SW480 (cell line): ENCODE data around the gene TPMT.
"Not testable (repeated sequence)": the region's sequence is repeated elsewhere in the genome, so short reads cannot be mapped to it uniquely, and the experiment has no call there.

Experiments
- DNase-seq: peaks from one replicate; pipeline ENCODE4 v3.0.0-alpha.2; 2016; ENCODE audit warnings: low spot score

Gene TPMT

GRCh38 chr6:18154507-18155149 is at the start of gene TPMT:
TPMT (minus strand) TSS chr6:18155077; CDS start chr6:18149127, 5,950 bp downstream.
- DNase-seq, result no peak

GRCh38 chr6:18203786-18204185 is 48.9 kb upstream of the TPMT start:
- DNase-seq, result no peak

GRCh38 chr6:18192026-18192425 is 37.1 kb upstream of the TPMT start:
- DNase-seq, result no peak

GRCh38 chr6:18189196-18189595 is 34.3 kb upstream of the TPMT start:
- DNase-seq, result no peak

DNA sequence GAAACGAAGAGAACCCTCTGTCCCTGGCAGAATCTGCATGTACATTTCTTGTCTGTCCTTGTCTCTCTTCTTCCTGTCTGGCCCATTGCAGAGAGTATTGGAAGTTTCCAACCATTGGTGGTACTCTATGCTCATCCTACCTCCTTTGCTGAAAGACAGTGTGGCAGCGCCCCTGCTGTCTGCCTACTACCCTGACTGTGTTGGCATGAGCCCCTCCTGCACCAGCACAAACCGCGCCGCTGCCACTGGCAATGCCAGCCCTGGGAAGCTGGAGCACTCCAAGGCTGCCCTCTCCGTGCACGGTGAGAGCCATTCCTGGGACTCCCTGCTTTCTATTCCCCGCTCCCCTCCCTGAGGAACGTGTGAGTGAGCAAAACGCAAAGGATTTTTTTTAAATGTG is 32.8 kb upstream of the TPMT start:
- no peak for DNase-seq

DNA sequence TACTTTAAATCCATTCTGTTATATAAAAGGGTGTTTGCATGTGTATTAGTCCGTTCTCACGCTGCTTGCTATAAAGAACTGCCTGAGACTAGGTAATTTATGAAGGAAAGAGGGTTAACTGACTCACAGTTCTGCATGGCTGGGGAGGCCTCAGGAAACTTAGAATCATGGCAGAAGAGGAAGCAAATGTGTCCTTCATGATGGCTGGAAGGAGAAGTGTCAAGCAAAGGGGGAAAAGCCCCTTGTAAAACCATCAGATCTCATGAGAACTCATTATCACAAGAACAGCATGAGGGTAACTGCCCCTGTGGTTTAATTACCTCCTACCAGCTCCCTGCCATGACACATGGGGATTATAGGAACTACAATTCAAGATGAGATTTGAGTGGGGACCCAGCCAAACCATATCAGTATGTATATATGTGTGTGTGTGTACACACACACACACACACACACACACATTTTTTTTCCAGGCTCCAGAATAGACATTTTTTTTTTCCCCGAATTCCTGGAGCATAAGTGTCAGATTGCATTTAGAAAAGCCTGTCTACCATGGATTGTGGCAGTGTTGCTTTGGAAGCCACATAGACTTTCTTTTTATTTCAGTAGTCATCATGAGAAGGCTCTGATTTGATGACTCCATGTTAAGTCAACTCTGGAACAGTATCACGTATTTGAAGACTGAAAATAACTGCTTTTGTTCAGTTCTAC is 31.8 kb upstream of the TPMT start:
- DNase-seq, result no peak

DNA sequence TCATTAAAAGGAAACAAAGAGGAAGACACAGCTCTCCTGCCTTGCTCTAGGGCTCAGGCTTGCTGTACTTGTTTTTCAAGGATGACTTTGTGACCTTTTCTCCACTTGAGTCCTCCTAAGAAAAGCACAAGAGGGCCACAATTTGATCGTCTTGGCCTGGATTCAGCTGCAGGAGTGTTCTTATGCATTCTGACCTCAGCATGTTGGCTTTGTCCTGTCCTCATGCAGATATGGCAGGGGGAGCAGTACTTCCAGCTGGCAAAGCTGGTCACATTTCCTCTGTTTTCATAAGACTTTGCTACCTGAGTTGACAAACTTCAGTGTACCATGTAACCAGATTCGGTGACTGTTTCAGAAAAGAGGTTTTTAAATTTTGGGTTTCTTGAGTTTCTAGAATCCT is 31.2 kb upstream of the TPMT start:
- DNase-seq, result no peak

GRCh38 chr6:18185624-18186023 is 30.7 kb upstream of the TPMT start:
- DNase-seq, result no peak

DNA sequence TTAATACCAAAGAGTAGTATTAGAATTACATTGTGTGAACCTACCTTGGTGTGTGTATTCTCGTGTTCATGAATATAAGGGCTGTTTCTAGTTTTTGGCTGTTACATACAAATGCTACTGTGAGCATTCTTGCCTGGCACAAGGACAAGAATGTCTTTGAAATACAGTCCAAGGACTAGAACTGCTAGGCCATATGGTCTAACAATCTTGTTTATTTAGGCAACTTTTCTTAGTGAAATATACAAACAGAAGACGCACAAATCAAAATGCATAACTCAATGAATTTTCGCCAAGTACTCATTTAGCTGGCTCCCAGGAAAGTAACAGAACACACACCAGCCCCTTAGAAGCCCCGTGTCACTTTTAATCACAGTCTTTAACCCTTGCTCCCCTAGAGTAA is 28.9 kb upstream of the TPMT start:
- DNase-seq, result no peak

DNA sequence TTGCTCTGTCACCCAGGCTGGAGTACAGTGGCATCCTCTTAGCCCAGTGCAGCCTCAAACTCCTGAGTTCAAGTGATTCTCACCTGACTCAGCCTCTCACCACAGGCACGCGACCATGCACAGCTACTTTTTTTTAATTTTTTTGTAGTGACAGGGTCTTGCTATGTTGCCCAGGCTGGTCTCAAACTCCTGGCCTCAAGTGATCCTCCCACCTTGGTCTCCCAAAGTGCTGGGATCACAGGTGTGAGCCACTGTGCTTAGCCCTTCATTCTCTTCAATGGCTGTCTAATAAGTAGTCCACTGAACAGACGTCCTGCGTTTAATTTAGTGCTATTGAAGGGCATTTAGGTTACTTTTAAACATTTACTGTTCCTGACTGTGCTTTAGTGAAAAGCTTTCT is 27.7 kb upstream of the TPMT start:
- DNase-seq, result no peak

GRCh38 chr6:18179770-18180356 is 25.0 kb upstream of the TPMT start:
- no peak for DNase-seq

DNA sequence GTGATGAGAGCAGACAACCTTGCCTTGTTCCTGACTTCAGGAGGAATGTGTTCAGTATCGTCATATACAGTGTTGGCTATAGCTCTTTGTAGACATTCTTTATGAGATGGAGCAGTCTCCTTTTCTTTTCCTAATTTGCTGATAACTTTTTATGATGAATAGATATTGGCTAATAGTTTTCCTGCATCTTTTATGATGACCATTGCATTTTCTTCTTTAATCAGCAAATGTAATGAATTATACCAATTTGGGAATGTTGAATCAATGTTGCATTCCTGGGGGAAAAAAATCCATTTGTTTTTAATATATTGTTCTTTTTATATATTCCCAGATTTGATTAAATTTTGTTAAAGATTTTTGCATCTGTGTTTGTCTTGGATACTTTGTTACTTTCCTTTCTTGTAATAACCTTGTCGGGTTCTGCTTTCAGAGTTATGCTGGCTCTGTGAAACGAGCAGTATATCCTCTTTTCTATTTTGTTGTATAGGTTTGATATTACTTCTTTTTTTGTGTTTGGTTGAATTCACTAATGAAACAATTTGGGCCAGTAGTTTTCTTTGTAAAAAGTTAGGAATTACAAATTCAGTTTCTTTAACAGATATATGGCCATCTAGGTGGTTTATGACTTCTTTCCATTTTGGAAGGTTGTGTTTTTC is 24.2 kb upstream of the TPMT start:
- DNase-seq, result no peak

- DNase-seq, result no peak
Measured at GRCh38 chr6:18177286-18177965, 22.5 kb upstream of the TPMT start.

GRCh38 chr6:18176198-18176597 is 21.3 kb upstream of the TPMT start:
- not testable (repeated sequence) for DNase-seq

- DNase-seq, result no peak
Measured at GRCh38 chr6:18171871-18172270, 17.0 kb upstream of the TPMT start.

- no peak for DNase-seq
Measured at GRCh38 chr6:18168264-18168663, 13.4 kb upstream of the TPMT start.

DNA sequence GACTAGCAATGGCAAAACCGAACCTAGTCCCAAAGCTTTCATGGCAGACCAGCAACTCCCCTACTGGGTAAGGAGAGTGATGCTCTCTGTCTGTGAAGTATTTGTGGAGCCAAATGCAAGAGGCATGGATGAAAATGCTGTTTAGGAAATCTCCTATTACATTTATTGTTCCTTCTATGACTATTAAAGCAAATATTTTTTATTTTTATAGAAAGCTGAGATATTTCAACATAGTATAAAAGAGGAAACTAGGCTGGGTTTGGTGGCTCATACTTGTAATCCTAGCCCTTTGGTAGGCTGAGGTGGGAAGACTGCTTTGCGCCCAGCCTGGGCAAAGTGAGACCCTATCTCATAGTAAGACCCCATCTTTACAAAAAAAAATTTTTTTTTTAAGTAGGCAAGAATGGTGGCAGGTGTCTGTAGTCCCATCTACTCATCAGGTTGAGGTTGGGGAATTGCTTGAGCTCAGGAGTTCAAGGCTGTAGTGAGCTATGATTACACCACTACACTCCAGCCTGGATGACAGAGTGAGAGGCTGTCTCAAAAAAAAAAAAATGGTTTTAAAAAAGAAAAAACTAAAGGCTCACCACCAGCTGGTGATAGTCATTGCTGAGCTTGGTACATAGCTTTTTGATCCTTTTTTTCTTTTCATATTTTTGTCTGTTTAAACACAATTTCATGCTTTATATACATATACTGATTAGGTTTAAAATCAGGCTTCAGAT is 11.6 kb upstream of the TPMT start:
- DNase-seq, result no peak

DNA sequence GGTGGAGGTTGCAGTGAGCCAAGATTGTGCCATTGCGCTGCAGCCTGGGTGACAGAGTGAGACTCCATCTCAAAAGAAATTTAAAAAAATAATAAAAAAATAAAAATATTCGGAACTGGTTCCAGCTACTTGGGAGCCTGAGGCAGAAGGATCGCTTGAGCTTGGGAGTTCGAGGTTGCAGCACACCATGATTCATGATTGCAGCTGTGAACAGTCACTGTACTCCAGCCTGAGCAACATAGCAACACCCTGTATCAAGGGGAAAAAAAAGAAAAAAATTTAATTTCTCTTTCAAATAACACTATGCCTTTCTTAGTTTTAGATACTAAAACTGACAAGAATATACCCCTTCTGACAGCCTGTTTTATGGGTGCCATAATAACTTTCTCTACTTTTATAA is 10.9 kb upstream of the TPMT start:
- no peak for DNase-seq

DNA sequence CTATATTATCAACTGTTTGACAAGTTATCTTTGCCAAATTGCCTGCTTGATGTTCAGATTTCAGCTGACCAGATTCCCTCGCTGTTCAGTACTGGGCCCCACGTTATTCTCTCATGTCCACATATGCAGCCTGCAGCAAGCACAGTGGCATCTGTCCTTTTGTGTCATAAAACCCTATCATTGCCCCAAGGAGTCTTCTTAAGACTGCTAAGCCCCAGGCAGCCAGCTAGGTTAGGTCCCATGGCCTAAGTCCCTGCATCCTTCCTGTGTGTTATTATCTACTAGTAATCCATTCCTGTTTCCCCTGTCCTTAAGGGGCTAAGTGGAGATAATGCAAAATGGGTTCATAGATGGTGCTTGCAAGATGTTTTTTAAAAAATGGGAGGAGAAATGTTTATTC is 7.5 kb upstream of the TPMT start:
- DNase-seq, result no peak

- DNase-seq, result no peak
Measured at GRCh38 chr6:18161431-18161830, 6.6 kb upstream of the TPMT start.

GRCh38 chr6:18160911-18161310 is 6.0 kb upstream of the TPMT start:
- no peak for DNase-seq
